ENCODE results near the gene SLC37A3. TPM values are rescaled to one million over a fixed set of nuclear protein-coding genes. Genes with fewer than 3 reads are reported as not detected.

The SLC37A3 gene
- total and polyA plus RNA-seq, 2 donors (not counting 1 experiment from before 2014, with no cell fraction given), result 9.1 to 20.1 TPM

DNA sequence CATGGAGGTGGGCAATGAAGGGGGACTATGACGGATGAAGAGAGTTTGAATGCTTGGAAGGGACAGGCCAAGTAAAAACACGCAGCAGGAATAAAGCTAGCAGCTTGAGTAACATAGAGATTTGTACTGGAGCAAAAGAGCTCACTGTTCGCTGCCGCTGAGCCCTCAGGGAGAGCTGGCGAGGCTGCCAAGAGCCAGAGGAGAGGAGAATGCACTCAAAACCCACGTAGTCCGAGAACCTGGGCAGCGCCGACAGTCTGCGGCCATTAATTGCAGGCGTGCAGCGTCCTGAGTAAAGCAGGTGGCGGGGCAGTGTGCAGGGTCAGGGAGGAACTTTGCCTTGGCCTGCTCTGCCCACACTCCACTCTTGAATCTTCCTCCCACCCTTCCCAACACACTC, 68.2 kb downstream of the SLC37A3 start:
- H3K4me1 Mint-ChIP-seq, result no peaks in the 10 kb centered on the region
- intact Hi-C loops (cut with micrococcal nuclease), result no loop called here
- peaks cover 5% of the 10 kb centered on the region in 2 donors for H3K4me1 ChIP-seq (ENCODE audit: control insufficient read depth in 2 of 2, insufficient read depth in 2 of 2, low read length in 2 of 2)
- DNase-seq (no peak), ATAC-seq (ENCODE audit: low read depth) (no peak)
- ChIA-PET POLR2A (no interaction called here), CTCF (interaction anchor here (1.1 to 2.1 kb wide), 2 partner anchors 26 to 685 kb away, joined by 3 to 6 read pairs; no protein-coding TSS in a partner anchor)
- no peaks in the 10 kb centered on the region for H3K9me3 Mint-ChIP-seq (ENCODE audit: insufficient read depth)
- no peak overlapping the region for H2AFZ ChIP-seq (ENCODE audit: insufficient read depth, low read depth, low read length, poor library complexity, severe bottlenecking)
- no peak overlapping the region for H3K4me2 ChIP-seq (replicated peaks; ENCODE audit: low read depth, low read length, poor library complexity, severe bottlenecking)
- H3K27me3 Mint-ChIP-seq, result no peaks in the 10 kb centered on the region
- no peak overlapping the region for H3K4me3 Mint-ChIP-seq
- H3K27ac Mint-ChIP-seq, result no peak overlapping the region
- TF ChIP-seq, protein P1, sequence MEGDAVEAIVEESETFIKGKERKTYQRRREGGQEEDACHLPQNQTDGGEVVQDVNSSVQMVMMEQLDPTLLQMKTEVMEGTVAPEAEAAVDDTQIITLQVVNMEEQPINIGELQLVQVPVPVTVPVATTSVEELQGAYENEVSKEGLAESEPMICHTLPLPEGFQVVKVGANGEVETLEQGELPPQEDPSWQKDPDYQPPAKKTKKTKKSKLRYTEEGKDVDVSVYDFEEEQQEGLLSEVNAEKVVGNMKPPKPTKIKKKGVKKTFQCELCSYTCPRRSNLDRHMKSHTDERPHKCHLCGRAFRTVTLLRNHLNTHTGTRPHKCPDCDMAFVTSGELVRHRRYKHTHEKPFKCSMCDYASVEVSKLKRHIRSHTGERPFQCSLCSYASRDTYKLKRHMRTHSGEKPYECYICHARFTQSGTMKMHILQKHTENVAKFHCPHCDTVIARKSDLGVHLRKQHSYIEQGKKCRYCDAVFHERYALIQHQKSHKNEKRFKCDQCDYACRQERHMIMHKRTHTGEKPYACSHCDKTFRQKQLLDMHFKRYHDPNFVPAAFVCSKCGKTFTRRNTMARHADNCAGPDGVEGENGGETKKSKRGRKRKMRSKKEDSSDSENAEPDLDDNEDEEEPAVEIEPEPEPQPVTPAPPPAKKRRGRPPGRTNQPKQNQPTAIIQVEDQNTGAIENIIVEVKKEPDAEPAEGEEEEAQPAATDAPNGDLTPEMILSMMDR (IDR thresholded peaks at IDR 0.05), result no peak
- TF ChIP-seq EZH2 (IDR thresholded peaks at IDR 0.05; ENCODE audit: borderline replicate concordance, insufficient read depth, low read depth, low read length, poor library complexity, severe bottlenecking), result no peak
- no peak overlapping the region for H3K27ac ChIP-seq (ENCODE audit: low read length in 2 of 2)
- H3K36me3 ChIP-seq (replicated peaks in 1 of 2; ENCODE audit: control extremely low read depth in 1 of 2, control insufficient read depth in 1 of 2, extremely low read depth in 1 of 2, insufficient read depth in 2 of 2, low read length in 1 of 2), result peaks cover 3 to 6% of the 10 kb centered on the region in 2 experiments
- H3K79me2 ChIP-seq (ENCODE audit: control insufficient read depth, insufficient read depth, low read length), result no peaks in the 10 kb centered on the region
- WGBS (ENCODE audit: insufficient coverage), result 96% methylated on average over 8 of the region's 13 CpGs
- no peaks in the 10 kb centered on the region for H4K20me1 ChIP-seq (ENCODE audit: control insufficient read depth, insufficient read depth, low read length, poor library complexity, severe bottlenecking)
- no peak overlapping the region for H3K4me3 ChIP-seq (ENCODE audit: control extremely low read depth in 1 of 5, extremely low read depth in 1 of 5, insufficient read depth in 1 of 5, low read depth in 2 of 5, low read length in 4 of 5)
- H3K9ac ChIP-seq (ENCODE audit: low read length), result no peak overlapping the region
- H3K9me3 ChIP-seq (ENCODE audit: control extremely low read depth in 1 of 3, control insufficient read depth in 2 of 3, insufficient read depth in 1 of 3, low read length in 2 of 3), result no peaks in the 10 kb centered on the region
- no peaks in the 10 kb centered on the region for H3K27me3 ChIP-seq (replicated peaks in 1 of 4; ENCODE audit: control extremely low read depth in 1 of 4, control insufficient read depth in 3 of 4, insufficient read depth in 4 of 4, low read length in 3 of 4)

DNA sequence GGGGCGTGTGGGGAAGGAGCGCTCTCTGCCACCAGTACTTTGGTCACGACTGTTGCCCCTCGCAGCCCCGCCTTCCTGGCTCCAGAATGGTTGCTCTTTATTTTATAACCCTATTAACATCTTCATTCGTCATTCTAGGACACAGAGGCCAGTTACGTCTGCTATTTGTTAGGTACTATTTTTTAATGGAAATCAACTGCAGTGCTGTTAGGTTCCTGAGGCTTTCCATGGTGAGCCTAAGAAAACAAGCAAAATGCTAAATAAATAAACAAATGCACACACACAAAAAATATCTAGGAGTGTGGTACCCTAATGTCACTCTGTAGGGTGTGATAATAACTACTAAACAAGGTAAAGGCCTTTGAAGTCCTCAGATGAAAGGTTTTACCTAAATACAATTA, 71.1 kb downstream of the SLC37A3 start:
- intact Hi-C loops (cut with micrococcal nuclease), result no loop called here
- Histone ChIP-seq H3K27ac (ENCODE audit: low read length in 2 of 2) (no peak overlapping the region), H2AFZ (ENCODE audit: insufficient read depth, low read depth, low read length, poor library complexity, severe bottlenecking) (no peak overlapping the region), H3K9ac (ENCODE audit: low read length) (no peak overlapping the region), H3K4me1 (ENCODE audit: control insufficient read depth in 2 of 2, insufficient read depth in 2 of 2, low read length in 2 of 2) (peaks cover 5% of the 10 kb centered on the region in 2 donors), H4K20me1 (ENCODE audit: control insufficient read depth, insufficient read depth, low read length, poor library complexity, severe bottlenecking) (no peaks in the 10 kb centered on the region), H3K4me3 (ENCODE audit: control extremely low read depth in 1 of 5, extremely low read depth in 1 of 5, insufficient read depth in 1 of 5, low read depth in 2 of 5, low read length in 4 of 5) (no peak overlapping the region), H3K27me3 (replicated peaks in 1 of 4; ENCODE audit: control extremely low read depth in 1 of 4, control insufficient read depth in 3 of 4, insufficient read depth in 4 of 4, low read length in 3 of 4) (no peaks in the 10 kb centered on the region), H3K4me2 (replicated peaks; ENCODE audit: low read depth, low read length, poor library complexity, severe bottlenecking) (no peak overlapping the region), H3K36me3 (replicated peaks in 1 of 2; ENCODE audit: control extremely low read depth in 1 of 2, control insufficient read depth in 1 of 2, extremely low read depth in 1 of 2, insufficient read depth in 2 of 2, low read length in 1 of 2) (no peaks in the 10 kb centered on the region), H3K9me3 (ENCODE audit: control extremely low read depth in 1 of 3, control insufficient read depth in 2 of 3, insufficient read depth in 1 of 3, low read length in 2 of 3) (no peaks in the 10 kb centered on the region), H3K79me2 (ENCODE audit: control insufficient read depth, insufficient read depth, low read length) (no peaks in the 10 kb centered on the region)
- no peaks in the 10 kb centered on the region for H3K27me3 Mint-ChIP-seq
- 100% methylated on average over 2 of the region's 7 CpGs for WGBS (ENCODE audit: insufficient coverage)
- H3K4me1 Mint-ChIP-seq, result no peaks in the 10 kb centered on the region
- H3K27ac Mint-ChIP-seq, result no peak overlapping the region
- POLR2A ChIA-PET, result no interaction called here
- H3K9me3 Mint-ChIP-seq (ENCODE audit: insufficient read depth), result no peaks in the 10 kb centered on the region
- CTCF ChIA-PET, result interaction anchor here (0.8 to 1.3 kb wide), 2 partner anchors 236 to 682 kb away, joined by 3 read pairs; no protein-coding TSS in a partner anchor
- TF ChIP-seq, protein P1 (IDR thresholded peaks at IDR 0.05), result no peak
- TF ChIP-seq EZH2 (IDR thresholded peaks at IDR 0.05; ENCODE audit: borderline replicate concordance, insufficient read depth, low read depth, low read length, poor library complexity, severe bottlenecking), result no peak
- DNase-seq (no peak), ATAC-seq (ENCODE audit: low read depth) (no peak)
- H3K4me3 Mint-ChIP-seq, result no peak overlapping the region

Measured in B cell (primary cell).